Esophagus squamous epithelium (tissue), 4 donors: ENCODE data around the gene CDC42BPB.

Source experiments
- POLR2A ChIP-seq, 4 donors: fragments of 450-650 bp; IDR thresholded peaks; one replicate each; pipeline ENCODE4 v1.6.1; 2017; ENCODE audit warnings: antibody characterized with exemption in 4 of 4, mild to moderate bottlenecking in 4 of 4, moderate library complexity in 3 of 4
- TF ChIP-seq, protein P1 (sequence below), 6 experiments: fragments of 450-650 bp in 4 of 6; fragments of 200-600 bp in 2 of 6; sonication (generic) in 2 of 6; IDR thresholded peaks; one replicate each; pipeline ENCODE4 v1.5.1; 2016 to 2019; ENCODE audit warnings: antibody characterized with exemption in 6 of 6, mild to moderate bottlenecking in 4 of 6, moderate library complexity in 4 of 6

- no peak for TF ChIP-seq POLR2A (IDR thresholded peaks at IDR 0.05)
- TF ChIP-seq, protein P1, sequence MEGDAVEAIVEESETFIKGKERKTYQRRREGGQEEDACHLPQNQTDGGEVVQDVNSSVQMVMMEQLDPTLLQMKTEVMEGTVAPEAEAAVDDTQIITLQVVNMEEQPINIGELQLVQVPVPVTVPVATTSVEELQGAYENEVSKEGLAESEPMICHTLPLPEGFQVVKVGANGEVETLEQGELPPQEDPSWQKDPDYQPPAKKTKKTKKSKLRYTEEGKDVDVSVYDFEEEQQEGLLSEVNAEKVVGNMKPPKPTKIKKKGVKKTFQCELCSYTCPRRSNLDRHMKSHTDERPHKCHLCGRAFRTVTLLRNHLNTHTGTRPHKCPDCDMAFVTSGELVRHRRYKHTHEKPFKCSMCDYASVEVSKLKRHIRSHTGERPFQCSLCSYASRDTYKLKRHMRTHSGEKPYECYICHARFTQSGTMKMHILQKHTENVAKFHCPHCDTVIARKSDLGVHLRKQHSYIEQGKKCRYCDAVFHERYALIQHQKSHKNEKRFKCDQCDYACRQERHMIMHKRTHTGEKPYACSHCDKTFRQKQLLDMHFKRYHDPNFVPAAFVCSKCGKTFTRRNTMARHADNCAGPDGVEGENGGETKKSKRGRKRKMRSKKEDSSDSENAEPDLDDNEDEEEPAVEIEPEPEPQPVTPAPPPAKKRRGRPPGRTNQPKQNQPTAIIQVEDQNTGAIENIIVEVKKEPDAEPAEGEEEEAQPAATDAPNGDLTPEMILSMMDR (IDR thresholded peaks at IDR 0.05), result no peak
Observed at GRCh38 chr14:103000291-103000921, 56.9 kb downstream of the CDC42BPB start.
